LNCaP clone FGC (cell line): ENCODE results near the gene TSPAN5.

ENCODE experiments used
- DNase-seq: peaks from one replicate; pipeline ENCODE4 v3.0.0-alpha.2; 2011; ENCODE audit warnings: low read depth
- H3K4me3 ChIP-seq: 2 replicates; pipeline ENCODE4 v1.5.1; 2011; ENCODE audit warnings: mild to moderate bottlenecking, low read depth, low read length, control low read depth
- TF ChIP-seq, protein P1 (sequence below): IDR thresholded peaks from 2 replicates; pipeline ENCODE4 v1.5.1; 2012; ENCODE audit warnings: mild to moderate bottlenecking; ENCODE audit not compliant: control insufficient read depth, insufficient read depth; ENCODE audit errors: extremely low read depth

Gene TSPAN5

DNA sequence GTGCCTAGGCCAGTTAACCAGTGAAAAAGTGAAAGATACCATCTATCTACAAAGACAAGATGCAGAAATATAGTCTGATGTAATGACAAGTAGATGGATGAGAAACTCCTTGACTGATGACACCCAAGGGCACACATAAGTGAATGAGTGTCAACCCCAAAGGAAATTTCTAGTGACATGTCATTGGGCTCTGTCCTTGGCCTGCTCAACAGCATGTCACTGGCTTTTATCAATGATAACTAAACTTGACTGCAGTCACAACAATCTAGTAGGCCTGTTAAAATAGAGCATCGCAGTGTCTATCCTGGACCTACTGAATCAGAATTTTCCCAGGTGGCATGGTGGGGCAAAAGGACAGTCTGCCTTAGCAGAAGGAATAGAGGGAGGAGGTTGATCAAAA, 155.8 kb downstream of the TSPAN5 start:
- no peak for DNase-seq
- no peak overlapping the region for H3K4me3 ChIP-seq
- TF ChIP-seq, protein P1, sequence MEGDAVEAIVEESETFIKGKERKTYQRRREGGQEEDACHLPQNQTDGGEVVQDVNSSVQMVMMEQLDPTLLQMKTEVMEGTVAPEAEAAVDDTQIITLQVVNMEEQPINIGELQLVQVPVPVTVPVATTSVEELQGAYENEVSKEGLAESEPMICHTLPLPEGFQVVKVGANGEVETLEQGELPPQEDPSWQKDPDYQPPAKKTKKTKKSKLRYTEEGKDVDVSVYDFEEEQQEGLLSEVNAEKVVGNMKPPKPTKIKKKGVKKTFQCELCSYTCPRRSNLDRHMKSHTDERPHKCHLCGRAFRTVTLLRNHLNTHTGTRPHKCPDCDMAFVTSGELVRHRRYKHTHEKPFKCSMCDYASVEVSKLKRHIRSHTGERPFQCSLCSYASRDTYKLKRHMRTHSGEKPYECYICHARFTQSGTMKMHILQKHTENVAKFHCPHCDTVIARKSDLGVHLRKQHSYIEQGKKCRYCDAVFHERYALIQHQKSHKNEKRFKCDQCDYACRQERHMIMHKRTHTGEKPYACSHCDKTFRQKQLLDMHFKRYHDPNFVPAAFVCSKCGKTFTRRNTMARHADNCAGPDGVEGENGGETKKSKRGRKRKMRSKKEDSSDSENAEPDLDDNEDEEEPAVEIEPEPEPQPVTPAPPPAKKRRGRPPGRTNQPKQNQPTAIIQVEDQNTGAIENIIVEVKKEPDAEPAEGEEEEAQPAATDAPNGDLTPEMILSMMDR, result no peak

GRCh38 chr4:98502031-98502430, 156.4 kb downstream of the TSPAN5 start:
- DNase-seq, result no peak
- H3K4me3 ChIP-seq, result no peak overlapping the region
- TF ChIP-seq, protein P1, result no peak

DNA sequence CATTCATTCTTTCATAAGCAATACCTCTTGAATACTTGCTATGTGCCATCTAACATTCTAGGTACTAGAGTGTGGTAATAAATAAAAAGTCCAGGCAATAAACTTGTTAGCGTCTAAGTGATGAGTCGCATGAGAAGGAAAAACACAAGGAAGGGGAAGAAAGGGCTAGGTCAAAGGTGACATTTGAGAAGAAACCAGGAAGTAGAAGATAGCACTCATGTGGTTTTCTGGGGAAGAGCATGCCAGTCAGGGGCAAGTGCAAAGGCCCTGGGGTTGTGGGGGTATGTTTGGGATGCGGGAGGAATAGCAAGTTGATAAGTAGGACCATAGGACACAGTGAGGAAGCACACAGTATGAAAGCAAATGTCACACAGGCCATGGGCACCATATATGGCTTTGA, 157.0 kb downstream of the TSPAN5 start:
- DNase-seq, result no peak
- H3K4me3 ChIP-seq, result no peak overlapping the region
- TF ChIP-seq, protein P1, result no peak

DNA sequence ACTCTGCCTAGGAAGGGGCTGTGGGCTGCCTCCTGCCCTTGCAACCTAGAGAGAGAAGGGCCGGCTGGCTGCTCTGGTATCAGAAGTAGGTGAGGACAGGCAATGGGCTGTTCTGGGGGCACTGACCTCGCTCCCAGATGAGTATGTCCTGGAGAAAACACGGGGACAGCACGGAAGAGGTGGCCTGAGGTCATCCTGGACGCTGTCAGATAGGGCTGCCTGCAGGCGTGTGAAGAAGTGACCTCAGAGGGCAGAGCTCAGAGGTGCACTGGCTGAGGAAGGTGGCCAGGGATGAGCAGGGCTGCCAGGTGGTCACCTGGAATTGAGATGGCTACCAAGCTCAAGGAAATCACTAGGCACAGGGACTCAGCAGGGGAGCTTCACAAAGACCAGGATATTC, 159.6 kb downstream of the TSPAN5 start:
- TF ChIP-seq, protein P1, result no peak
- DNase-seq, result no peak
- no peak overlapping the region for H3K4me3 ChIP-seq

- DNase-seq, result no peak
- H3K4me3 ChIP-seq, result no peak overlapping the region
- TF ChIP-seq, protein P1, result no peak
These were observed 162.1 kb downstream of the TSPAN5 start for GRCh38 chr4:98496152-98496845.

- H3K4me3 ChIP-seq, result no peak overlapping the region
- DNase-seq, result no peak
- TF ChIP-seq, protein P1, result no peak
These were observed 165.1 kb downstream of the TSPAN5 start for GRCh38 chr4:98493296-98493695.
